ENCODE results near the gene RBM17. TPM values are rescaled to one million over a fixed set of nuclear protein-coding genes. Genes with fewer than 3 reads are reported as not detected.

RBM17 gene
- total and polyA plus RNA-seq, 2 of the 4 experiments (the other 2 are of a cell fraction): 24.6 to 56.7 TPM

DNA sequence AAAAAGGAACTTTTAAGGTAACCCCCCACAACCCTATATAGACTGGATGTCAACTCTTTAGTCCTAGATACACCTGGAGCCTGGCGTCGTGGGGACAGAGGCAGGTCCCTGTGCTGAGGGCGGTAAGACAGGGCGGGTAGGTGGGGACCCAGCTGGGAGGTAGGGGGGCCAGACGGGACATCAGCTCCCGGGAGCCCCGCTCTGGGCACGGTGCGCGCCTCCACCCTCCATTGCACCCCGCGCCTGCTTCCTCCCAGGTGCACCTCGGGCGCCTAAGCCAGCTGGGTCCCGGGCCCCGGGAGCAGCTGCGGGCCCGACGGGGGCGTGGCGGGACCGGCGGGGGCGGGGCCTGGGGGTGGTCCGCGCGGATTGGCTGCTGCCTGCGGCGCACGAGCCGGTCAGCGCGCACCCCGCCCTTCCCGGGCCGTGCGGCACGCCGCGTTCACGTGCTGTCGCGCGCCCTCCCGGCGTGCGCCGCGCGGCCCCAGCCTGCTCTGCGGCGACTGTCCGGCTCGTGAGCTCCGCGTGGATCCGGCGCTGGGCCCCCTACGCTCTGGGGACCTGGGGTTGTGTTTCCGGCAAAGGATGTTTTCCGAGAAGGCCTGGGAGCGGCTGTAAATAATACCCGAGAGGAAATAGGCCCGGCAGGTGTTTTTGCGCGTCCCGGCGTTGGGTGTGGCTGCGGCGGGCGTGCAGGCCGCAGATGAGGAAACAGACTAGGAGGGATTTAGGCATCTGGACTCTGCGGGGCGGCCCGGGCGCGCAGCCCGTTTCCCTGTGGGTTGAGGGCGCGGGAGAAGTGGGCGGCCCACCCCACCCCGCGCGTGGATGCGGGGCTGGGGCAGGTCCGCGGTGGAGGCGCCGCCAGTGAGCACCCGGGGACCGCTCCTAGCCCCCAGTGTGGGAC is 74.8 kb downstream of the RBM17 start:
- peak overlapping the region; percentile 78 to 90 for H4K8ac ChIP-seq (ENCODE audit: low read depth in 2 of 2, low read length in 2 of 2)
- no peak overlapping the region for H2BK120ac ChIP-seq (ENCODE audit: low read depth, low read length)
- ATAC-seq (ENCODE audit: low read depth): peak; percentile 97
- H3K4me2 ChIP-seq (ENCODE audit: low read depth, low read length): peak overlapping the region; percentile 87
- H3K27ac ChIP-seq (ENCODE audit: insufficient read depth, low read length): peak overlapping the region; percentile 55
- H4K5ac ChIP-seq (ENCODE audit: low read depth, low read length): peak overlapping the region; percentile 83
- peaks cover 21% of the 10 kb centered on the region for H4K20me1 ChIP-seq (ENCODE audit: insufficient read depth, low read length)
- dilution Hi-C loops (cut with HindIII; ENCODE audit: low sequenced_read_pairs, unreplicated experiment): no loop called here
- H3K9me1 ChIP-seq (ENCODE audit: insufficient read depth, low read length): peaks cover 7% of the 10 kb centered on the region
- ChIA-PET POLR2A (ENCODE audit: unreplicated experiment) (interaction anchor here (0.5 kb wide), 1 partner anchor 12 kb away, joined by 3 read pairs; no protein-coding TSS in a partner anchor), CTCF (interaction anchor here (0.6 kb wide), 1 partner anchor 654 kb away, joined by 3 read pairs; no protein-coding TSS in a partner anchor)
- H4K91ac ChIP-seq (ENCODE audit: insufficient read depth, low read depth, low read length): peak overlapping the region; percentile 15; the same call in 1 of the 2 replicates
- peaks cover 11% of the 10 kb centered on the region for H3K4me1 ChIP-seq (ENCODE audit: control insufficient read depth, insufficient read depth, low read length)
- DNase-seq: peak; percentile 84
- H3K79me1 ChIP-seq (ENCODE audit: low read depth in 1 of 2, low read length in 2 of 2): peaks cover 38 to 80% of the 10 kb centered on the region in 2 experiments
- H3K27me3 ChIP-seq (ENCODE audit: control insufficient read depth, insufficient read depth, low read length): no peaks in the 10 kb centered on the region
- peak overlapping the region; percentile 56 for H2BK5ac ChIP-seq (ENCODE audit: low read depth, low read length, poor library complexity, severe bottlenecking)
- peak; percentile 96 for TF ChIP-seq MXI1 (IDR thresholded peaks at IDR 0.05; ENCODE audit: borderline replicate concordance, low read depth, low read length)
- TF ChIP-seq POLR2A (IDR thresholded peaks at IDR 0.05; ENCODE audit: low read depth, low read length): peak; percentile 44; the same call in 1 of the 2 replicates
- TF ChIP-seq CHD1 (IDR thresholded peaks at IDR 0.05; ENCODE audit: low read depth, low read length): no peak
- TF ChIP-seq MAFK (IDR thresholded peaks at IDR 0.05; ENCODE audit: low read depth, low read length): no peak
- no peak for TF ChIP-seq SMC3 (IDR thresholded peaks at IDR 0.05; ENCODE audit: low read depth, low read length)
- TF ChIP-seq RAD21 (IDR thresholded peaks at IDR 0.05; ENCODE audit: low read length): no peak
- no peak for TF ChIP-seq CEBPB (IDR thresholded peaks at IDR 0.05; ENCODE audit: low read depth, low read length)
- TF ChIP-seq, protein P1, sequence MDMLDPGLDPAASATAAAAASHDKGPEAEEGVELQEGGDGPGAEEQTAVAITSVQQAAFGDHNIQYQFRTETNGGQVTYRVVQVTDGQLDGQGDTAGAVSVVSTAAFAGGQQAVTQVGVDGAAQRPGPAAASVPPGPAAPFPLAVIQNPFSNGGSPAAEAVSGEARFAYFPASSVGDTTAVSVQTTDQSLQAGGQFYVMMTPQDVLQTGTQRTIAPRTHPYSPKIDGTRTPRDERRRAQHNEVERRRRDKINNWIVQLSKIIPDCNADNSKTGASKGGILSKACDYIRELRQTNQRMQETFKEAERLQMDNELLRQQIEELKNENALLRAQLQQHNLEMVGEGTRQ (IDR thresholded peaks at IDR 0.05; ENCODE audit: low read depth, low read length): peak; percentile 84
- no peak for TF ChIP-seq RFX5 (IDR thresholded peaks at IDR 0.05; ENCODE audit: low read depth, low read length)
- TF ChIP-seq BHLHE40 (IDR thresholded peaks at IDR 0.05; ENCODE audit: low read depth, low read length): peak; percentile 99
- TF ChIP-seq RCOR1 (IDR thresholded peaks at IDR 0.05; ENCODE audit: insufficient replicate concordance, low read length): peak; percentile 63
- TF ChIP-seq MAZ (IDR thresholded peaks at IDR 0.05; ENCODE audit: borderline replicate concordance, low read depth, low read length): peak; percentile 82; the same call in 1 of the 2 replicates
- peak overlapping the region; percentile 14; the same call in 1 of the 2 replicates for H3K18ac ChIP-seq (ENCODE audit: low read depth, low read length)
- no peaks in the 10 kb centered on the region for H3K9me3 ChIP-seq (ENCODE audit: control insufficient read depth, insufficient read depth, low read length)
- H2BK15ac ChIP-seq (ENCODE audit: low read depth, low read length): no peak overlapping the region
- H3K9ac ChIP-seq (ENCODE audit: low read depth, low read length): peak overlapping the region; percentile 59
- peak overlapping the region; percentile 74 for H3K14ac ChIP-seq (replicated peaks; ENCODE audit: low read depth, low read length)
- in situ Hi-C loops (cut with MboI; ENCODE audit: low sequenced_read_pairs): no loop called here
- intact Hi-C loops (cut with micrococcal nuclease): loop anchor here (5.0 to 10.0 kb wide), 2 partner anchors 39 to 209 kb away; partner anchors contain the start of gene PFKFB3
- no peak overlapping the region for H2BK20ac ChIP-seq (ENCODE audit: low read depth, low read length)
- 0% methylated on average over 5 of the region's 91 CpGs; no CpG with 5 or more reads in 1 of the 2 experiments for WGBS, 2 experiments (ENCODE audit: extremely low coverage in 2 of 2, insufficient read length in 1 of 2)
- H3K36me3 ChIP-seq (ENCODE audit: control insufficient read depth, insufficient read depth, low read length): 0 out of 2 replicates have a peak, but pooled peaks cover 5% of the 10 kb centered on the region
- peak overlapping the region; percentile 91 for H2AK5ac ChIP-seq (ENCODE audit: low read depth, low read length)
- H2AFZ ChIP-seq (replicated peaks; ENCODE audit: low read length, poor library complexity): peak overlapping the region; percentile 93
- H3K23ac ChIP-seq (ENCODE audit: low read depth, low read length): peak overlapping the region; percentile 62; the same call in 1 of the 2 replicates
- H3K4me3 ChIP-seq (ENCODE audit: insufficient read depth, low read depth, low read length): peak overlapping the region; percentile 85
- BruUV-seq (replicated peaks): no TSS peak
- H3K4ac ChIP-seq (ENCODE audit: low read depth, low read length): peak overlapping the region; percentile 85
- peak overlapping the region; percentile 85 for H2AK9ac ChIP-seq (replicated peaks; ENCODE audit: low read depth, low read length, poor library complexity)
- peak overlapping the region; percentile 61; the same call in 1 of the 2 replicates for H3K56ac ChIP-seq (ENCODE audit: extremely low read depth, insufficient read depth, low read length)

All from IMR-90 (cell line).